Common myeloid progenitor, CD34-positive (primary cell): ENCODE measurements around the gene TIAM2.

Experiments
- CTCF ChIA-PET: fragments of 350-600 bp; sonication (Branson Sonifier 250); formaldehyde crosslinking; loops from one replicate; lab custom pipeline; 2021; ENCODE audit warnings: antibody characterized with exemption; lab: Charles Lee
- POLR2A ChIA-PET: fragments of 350-600 bp; sonication (Branson Sonifier 250); formaldehyde crosslinking; loops from one replicate; lab custom pipeline; 2021; ENCODE audit warnings: antibody characterized with exemption; lab: Charles Lee
- DNase-seq, 3 donors: peaks; one replicate each; pipeline versions ENCODE4 v3.0.0 to v3.0.0-alpha.2; 2013
- H3K27ac ChIP-seq, 2 experiments: 1 replicate in 1 of 2; 2 replicates in 1 of 2; pipeline ENCODE4 v1.7.0; 2013; ENCODE audit warnings: inconsistent platforms in 2 of 2, low read length in 2 of 2, mild to moderate bottlenecking in 2 of 2, low read depth in 1 of 2, moderate library complexity in 1 of 2; ENCODE audit not compliant: severe bottlenecking in 2 of 2, insufficient read depth in 1 of 2, poor library complexity in 1 of 2
- H3K27me3 ChIP-seq, 5 experiments: replicated peaks in 2 of 5; 1 replicate in 3 of 5; 2 replicates in 2 of 5; pipeline versions ENCODE4 v1.6.1 to v1.7.0; 2013; ENCODE audit warnings: low read length in 4 of 5, mild to moderate bottlenecking in 2 of 5, moderate library complexity in 2 of 5, inconsistent platforms in 1 of 5; ENCODE audit not compliant: insufficient read depth in 5 of 5, control insufficient read depth in 4 of 5
- H3K36me3 ChIP-seq, 4 experiments: 1 replicate in 2 of 4; 2 replicates in 2 of 4; pipeline versions ENCODE4 v1.6.1 to v1.7.0; 2013; ENCODE audit warnings: low read length in 3 of 4, control low read depth in 1 of 4, mild to moderate bottlenecking in 1 of 4; ENCODE audit not compliant: control insufficient read depth in 4 of 4, insufficient read depth in 4 of 4
- H3K4me1 ChIP-seq, 4 experiments: 1 replicate in 3 of 4; 2 replicates in 1 of 4; pipeline versions ENCODE4 v1.6.1 to v1.7.1; 2013; ENCODE audit warnings: low read length in 3 of 4, mild to moderate bottlenecking in 3 of 4, control low read depth in 1 of 4, inconsistent platforms in 1 of 4, moderate library complexity in 1 of 4; ENCODE audit not compliant: control insufficient read depth in 4 of 4, insufficient read depth in 4 of 4; ENCODE audit errors: control extremely low read depth in 1 of 4
- H3K4me3 ChIP-seq, 7 experiments: 1 replicate in 4 of 7; 2 replicates in 3 of 7; pipeline versions ENCODE4 v1.5.1 to v1.7.0; 2013; ENCODE audit warnings: mild to moderate bottlenecking in 7 of 7, low read length in 6 of 7, moderate library complexity in 6 of 7, inconsistent platforms in 2 of 7, low read depth in 2 of 7, control low read depth in 1 of 7; ENCODE audit not compliant: insufficient read depth in 4 of 7, control insufficient read depth in 1 of 7; ENCODE audit errors: extremely low read depth in 1 of 7
- H3K9me3 ChIP-seq, 5 experiments: 1 replicate in 4 of 5; 2 replicates in 1 of 5; pipeline versions ENCODE4 v1.6.1 to v1.7.1; 2013; ENCODE audit warnings: low read length in 4 of 5, mild to moderate bottlenecking in 2 of 5, inconsistent platforms in 1 of 5, low read depth in 1 of 5, moderate library complexity in 1 of 5; ENCODE audit not compliant: control insufficient read depth in 4 of 5, insufficient read depth in 2 of 5; ENCODE audit errors: control extremely low read depth in 1 of 5
- WGBS: methylation state at CpG from one replicate; pipeline ENCODE4 v1.1.5; 2013; ENCODE audit not compliant: insufficient coverage; 5-methylcytosine and 5-hydroxymethylcytosine counted together

TIAM2 gene

GRCh38 chr6:154989448-154989847 lies 5.7 kb upstream of the TIAM2 start:
- WGBS: 93% methylated on average over 6 of the region's 7 CpGs
- DNase-seq: no peak
- POLR2A ChIA-PET: no interaction called here
- no peak overlapping the region for H3K4me3 ChIP-seq
- no peaks in the 10 kb centered on the region for H3K9me3 ChIP-seq
- H3K36me3 ChIP-seq: no peaks in the 10 kb centered on the region
- peaks cover 2 to 9% (median 6%) of the 10 kb centered on the region in 4 experiments for H3K4me1 ChIP-seq
- no peak overlapping the region for H3K27ac ChIP-seq
- CTCF ChIA-PET: interaction anchor here (1.7 kb wide), 1 partner anchor 184 kb away, joined by 3 read pairs; no protein-coding TSS in a partner anchor
- peaks cover 0 to 6% (median 0%) of the 10 kb centered on the region in 5 experiments for H3K27me3 ChIP-seq

- ChIA-PET POLR2A (no interaction called here), CTCF (no interaction called here)
- 87% methylated on average over 3 of the region's 4 CpGs for WGBS
- no peak for DNase-seq
- no peaks in the 10 kb centered on the region for H3K36me3 ChIP-seq
- H3K27ac ChIP-seq: no peak overlapping the region
- H3K4me1 ChIP-seq: peaks cover 4 to 18% (median 18%) of the 10 kb centered on the region in 4 experiments
- H3K4me3 ChIP-seq: no peak overlapping the region
- peaks cover 0 to 17% (median 2%) of the 10 kb centered on the region in 5 experiments for H3K27me3 ChIP-seq
- no peaks in the 10 kb centered on the region for H3K9me3 ChIP-seq
These were observed 3.9 kb upstream of the TIAM2 start for GRCh38 chr6:154991207-154991606.

DNA sequence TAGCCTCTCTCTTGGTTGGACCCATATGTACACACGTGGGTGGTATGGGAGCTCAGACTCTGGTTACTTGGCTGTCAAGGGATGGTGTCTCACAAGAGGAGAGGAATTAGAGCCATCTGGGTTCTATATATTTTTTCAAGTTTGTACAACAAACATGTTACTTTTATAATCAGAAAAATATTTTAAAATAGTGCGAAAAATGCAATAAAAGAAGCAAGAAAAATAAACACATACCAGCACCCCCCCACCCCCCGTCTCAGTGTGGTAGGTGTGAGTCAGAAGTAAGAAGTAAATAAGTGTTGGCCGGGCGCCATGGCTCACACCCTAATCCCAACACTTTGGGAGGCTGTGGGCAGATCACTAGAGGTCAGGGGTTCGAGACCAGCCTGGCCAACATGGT lies 2.1 kb upstream of the TIAM2 start:
- Histone ChIP-seq H3K4me1 (peaks cover 2 to 13% (median 11%) of the 10 kb centered on the region in 4 experiments), H3K27me3 (peaks cover 0 to 35% (median 11%) of the 10 kb centered on the region in 5 experiments), H3K9me3 (no peaks in the 10 kb centered on the region), H3K36me3 (no peaks in the 10 kb centered on the region), H3K4me3 (no peak overlapping the region), H3K27ac (no peak overlapping the region)
- POLR2A ChIA-PET: no interaction called here
- DNase-seq: no peak
- 100% methylated on average over 1 of the region's 6 CpGs for whole genome bisulfite sequencing
- CTCF ChIA-PET: interaction anchor here (1.4 kb wide), 1 partner anchor 13 kb away, joined by 7 read pairs; no protein-coding TSS in a partner anchor

DNA sequence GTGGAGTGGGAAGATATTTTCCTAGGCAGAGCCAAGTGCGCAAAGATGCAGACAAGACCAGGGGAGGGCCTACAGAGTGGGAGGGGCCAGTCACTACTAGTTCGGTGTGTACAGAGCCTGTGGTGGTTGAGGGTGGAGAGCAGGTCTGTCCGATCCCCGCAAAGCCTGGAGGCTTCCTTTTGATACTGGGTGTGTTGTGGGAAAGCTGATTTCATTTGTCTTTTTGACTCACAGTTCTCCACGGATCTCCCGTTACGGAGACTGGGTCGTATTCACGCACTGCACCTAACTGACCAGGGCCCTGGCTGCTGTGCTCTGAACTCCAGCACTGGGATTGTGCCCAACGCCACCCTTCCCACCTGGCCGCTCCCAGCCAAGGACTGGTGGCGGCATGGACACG lies 1.4 kb upstream of the TIAM2 start:
- Histone ChIP-seq H3K27ac (no peak overlapping the region), H3K4me3 (no peak overlapping the region), H3K9me3 (no peaks in the 10 kb centered on the region), H3K36me3 (no peaks in the 10 kb centered on the region), H3K27me3 (peaks cover 0 to 39% (median 11%) of the 10 kb centered on the region in 5 experiments), H3K4me1 (peaks cover 2 to 13% (median 11%) of the 10 kb centered on the region in 4 experiments)
- ChIA-PET POLR2A (no interaction called here), CTCF (interaction anchor here (1.4 kb wide), 1 partner anchor 12 kb away, joined by 7 read pairs; no protein-coding TSS in a partner anchor)
- WGBS: 98% methylated on average over 10 of the region's 13 CpGs
- no peak for DNase-seq

DNA sequence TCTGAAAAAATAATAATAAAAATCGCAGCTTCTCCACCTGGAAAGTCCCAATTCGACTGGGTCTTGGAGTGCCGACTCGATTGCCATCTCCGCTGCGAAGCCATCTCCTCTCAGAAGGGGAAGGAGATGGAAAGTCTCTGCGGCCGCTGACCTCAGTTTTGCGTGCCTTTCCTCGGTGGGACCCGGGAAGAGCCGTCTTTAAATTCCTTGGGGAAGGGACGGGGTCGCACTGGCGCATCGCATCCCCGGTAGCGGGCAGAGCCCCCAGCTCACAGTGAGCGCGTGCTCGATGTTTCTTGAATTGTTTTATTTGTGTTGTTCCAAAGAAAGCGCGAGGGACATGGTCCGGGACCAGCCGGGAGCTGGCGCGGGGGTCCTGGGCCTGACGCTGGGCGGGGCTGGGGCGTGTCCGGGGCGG lies 270 bp upstream of the TIAM2 start:
- Histone ChIP-seq H3K27ac (no peak overlapping the region), H3K4me3 (peak overlapping the region in 6 of 7 experiments; percentile 19 to 78 (median 74)), H3K27me3 (peaks cover 0 to 41% (median 11%) of the 10 kb centered on the region in 5 experiments), H3K4me1 (peaks cover 2 to 13% (median 11%) of the 10 kb centered on the region in 4 experiments), H3K36me3 (no peaks in the 10 kb centered on the region), H3K9me3 (no peaks in the 10 kb centered on the region)
- WGBS: 14% methylated on average over 27 of the region's 32 CpGs
- ChIA-PET POLR2A (no interaction called here), CTCF (no interaction called here)
- DNase-seq: no peak

DNA sequence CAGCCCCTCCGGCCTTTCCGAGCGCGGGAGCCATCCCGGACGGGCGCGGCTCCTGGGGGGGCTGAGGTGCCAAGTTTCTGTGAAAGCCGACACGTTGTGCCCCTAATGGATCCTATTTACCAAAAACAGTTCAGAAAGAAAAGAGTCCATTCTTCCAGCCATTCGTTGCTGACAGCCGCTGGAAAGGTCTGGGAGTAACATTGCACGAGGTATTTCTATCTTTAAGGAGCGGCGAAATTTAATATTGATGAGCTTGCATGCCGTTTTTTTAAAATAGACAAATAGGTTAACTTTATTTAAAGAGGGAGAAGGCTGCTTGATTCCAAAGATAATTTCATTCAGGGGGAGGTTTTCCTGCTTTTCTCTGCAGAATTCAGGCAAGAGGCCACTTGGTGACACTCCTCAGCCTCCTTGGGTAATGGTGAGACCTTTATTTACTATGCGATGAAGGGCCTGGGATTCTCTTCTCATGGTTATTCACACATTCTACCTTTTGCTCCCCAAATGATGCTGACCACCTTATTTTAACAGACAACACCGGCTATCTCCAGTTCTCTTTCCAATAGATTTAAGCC lies 988 bp downstream of the TIAM2 start:
- Histone ChIP-seq H3K4me3 (peak overlapping the region in 6 of 7 experiments; percentile 50 to 78 (median 74)), H3K27ac (no peak overlapping the region), H3K4me1 (peaks cover 2 to 13% (median 11%) of the 10 kb centered on the region in 4 experiments), H3K9me3 (no peaks in the 10 kb centered on the region), H3K27me3 (peaks cover 0 to 41% (median 11%) of the 10 kb centered on the region in 5 experiments), H3K36me3 (no peaks in the 10 kb centered on the region)
- ChIA-PET POLR2A (no interaction called here), CTCF (interaction anchor here (0.5 kb wide), 1 partner anchor 178 kb away, joined by 4 read pairs; no protein-coding TSS in a partner anchor)
- WGBS: 24% methylated on average over 13 of the region's 18 CpGs
- peak in 1 of 3 donors; percentile 10 for DNase-seq

DNA sequence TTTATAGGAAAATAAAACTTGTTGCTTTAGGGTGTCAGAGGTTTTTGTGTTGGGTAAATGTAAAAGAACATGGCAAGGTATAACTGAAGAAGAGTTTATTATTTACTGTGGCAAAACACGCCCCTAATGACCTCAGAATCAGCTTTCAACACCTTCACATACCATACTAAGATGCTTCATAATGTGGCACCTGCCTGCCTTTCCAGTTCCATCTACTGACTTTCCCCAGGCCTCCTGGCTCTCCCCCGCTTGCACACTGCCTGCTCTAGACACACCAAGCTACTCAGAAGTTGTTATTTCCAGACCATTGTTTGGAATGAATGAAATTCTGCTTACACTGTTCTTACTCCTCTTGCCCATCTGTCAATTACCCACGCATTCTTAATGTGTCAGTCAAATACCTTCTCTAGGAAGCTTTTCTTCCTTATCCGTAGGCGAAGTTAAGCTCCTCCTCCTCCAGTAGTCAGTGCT lies 1.8 kb downstream of the TIAM2 start:
- no peak overlapping the region for H3K27ac ChIP-seq
- peaks cover 0 to 41% (median 11%) of the 10 kb centered on the region in 5 experiments for H3K27me3 ChIP-seq
- POLR2A ChIA-PET: interaction anchor here (0.6 kb wide), 1 partner anchor 304 kb away, joined by 4 read pairs; no protein-coding TSS in a partner anchor
- no peak overlapping the region for H3K4me3 ChIP-seq
- no peaks in the 10 kb centered on the region for H3K9me3 ChIP-seq
- H3K4me1 ChIP-seq: peaks cover 2 to 13% (median 11%) of the 10 kb centered on the region in 4 experiments
- CTCF ChIA-PET: no interaction called here
- 98% methylated on average over 5 of the region's 5 CpGs for WGBS
- no peak for DNase-seq
- H3K36me3 ChIP-seq: no peaks in the 10 kb centered on the region
